ENCODE measurements around the gene PIP5K1C. TPM values are rescaled to one million over a fixed set of nuclear protein-coding genes. Genes with fewer than 3 reads are reported as not detected.

The PIP5K1C gene
- total RNA-seq, 2 donors from 2014 or later: 31.3 to 45.8 TPM

- Histone ChIP-seq H3K27ac (no peak overlapping the region), H3K27me3 (no peaks in the 10 kb centered on the region), H3K4me1 (no peaks in the 10 kb centered on the region), H3K36me3 (peaks cover 76% of the 10 kb centered on the region), H3K4me3 (no peak overlapping the region), H3K9me3 (no peaks in the 10 kb centered on the region)
- no peak for TF ChIP-seq CTCF (IDR thresholded peaks at IDR 0.05)
- DNase-seq (ENCODE audit: low spot score): no peak
Measured at GRCh38 chr19:3656747-3657394, 43.4 kb downstream of the PIP5K1C start.

GRCh38 chr19:3656073-3656746 lies 44.1 kb downstream of the PIP5K1C start:
- H3K27ac ChIP-seq: peak overlapping the region in 1 of 2 donors; percentile 27

GRCh38 chr19:3655402-3656072 lies 44.7 kb downstream of the PIP5K1C start:
- no peak for DNase-seq (ENCODE audit: low spot score)
- no peaks in the 10 kb centered on the region for H3K9me3 ChIP-seq
- no peak for TF ChIP-seq CTCF (IDR thresholded peaks at IDR 0.05)
- H3K27me3 ChIP-seq: no peaks in the 10 kb centered on the region
- H3K36me3 ChIP-seq: peaks cover 77% of the 10 kb centered on the region
- H3K27ac ChIP-seq: peak overlapping the region in 1 of 2 donors; percentile 27
- H3K4me1 ChIP-seq: peaks cover 0 to 5% of the 10 kb centered on the region in 2 donors
- no peak overlapping the region for H3K4me3 ChIP-seq

More at GRCh38 chr19:3656073-3656746, 44.1 kb downstream of the PIP5K1C start:
- DNase-seq (ENCODE audit: low spot score): no peak
- no peaks in the 10 kb centered on the region for H3K27me3 ChIP-seq
- no peaks in the 10 kb centered on the region for H3K9me3 ChIP-seq
- H3K4me3 ChIP-seq: no peak overlapping the region
- TF ChIP-seq CTCF (IDR thresholded peaks at IDR 0.05): no peak
- no peaks in the 10 kb centered on the region for H3K4me1 ChIP-seq
- peaks cover 76% of the 10 kb centered on the region for H3K36me3 ChIP-seq

- no peak for DNase-seq (ENCODE audit: low spot score)
- H3K4me1 ChIP-seq: peaks cover 0 to 14% of the 10 kb centered on the region in 2 donors
- H3K27ac ChIP-seq: no peak overlapping the region
- no peak overlapping the region for H3K4me3 ChIP-seq
- H3K9me3 ChIP-seq: no peaks in the 10 kb centered on the region
- H3K36me3 ChIP-seq: peaks cover 68% of the 10 kb centered on the region
- H3K27me3 ChIP-seq: no peaks in the 10 kb centered on the region
- TF ChIP-seq CTCF (IDR thresholded peaks at IDR 0.05): no peak
Measured at GRCh38 chr19:3653865-3654513, 46.3 kb downstream of the PIP5K1C start.

GRCh38 chr19:3653081-3653795 lies 47.0 kb downstream of the PIP5K1C start:
- H3K4me1 ChIP-seq: peaks cover 0 to 14% of the 10 kb centered on the region in 2 donors
- no peaks in the 10 kb centered on the region for H3K27me3 ChIP-seq
- no peak overlapping the region for H3K4me3 ChIP-seq
- no peak for TF ChIP-seq CTCF (IDR thresholded peaks at IDR 0.05)
- no peak overlapping the region for H3K27ac ChIP-seq
- no peak for DNase-seq (ENCODE audit: low spot score)
- no peaks in the 10 kb centered on the region for H3K9me3 ChIP-seq
- H3K36me3 ChIP-seq: peaks cover 68% of the 10 kb centered on the region

Measured in right atrium auricular region (tissue), 2 donors.